ENCODE measurements around the gene ZFYVE9. TPM values are rescaled to one million over a fixed set of nuclear protein-coding genes. Genes with fewer than 3 reads are reported as not detected.

ZFYVE9 gene
- total RNA-seq, 1 experiment from 2014 or later, result 14.2 TPM

GRCh38 chr1:52153010-52153409, 11.1 kb downstream of the ZFYVE9 start:
- DNase-seq (ENCODE audit: low read depth, low spot score) (no peak), ATAC-seq (no peak)
- ChIA-PET CTCF (no interaction called here), RAD21 (ENCODE audit: low non-redundant PET in 1 of 2, low total read pairs in 2 of 2, uncharacterized antibody in 2 of 2, unreplicated experiment in 2 of 2) (no interaction called here), POLR2A (no interaction called here)
- Histone ChIP-seq H4K20me1 (ENCODE audit: insufficient read depth) (peaks cover 10% of the 10 kb centered on the region; the same call in 1 of the 2 replicates), H3K27me3 (ENCODE audit: insufficient read depth, low read length) (no peaks in the 10 kb centered on the region), H3K9me3 (ENCODE audit: control insufficient read depth in 1 of 2, insufficient read depth in 1 of 2, low read depth in 1 of 2, low read length in 2 of 2) (no peaks in the 10 kb centered on the region), H2AFZ (ENCODE audit: low read depth, low read length, poor library complexity, severe bottlenecking) (no peak overlapping the region), H3K36me3 (ENCODE audit: control insufficient read depth in 1 of 2, insufficient read depth in 2 of 2, low read length in 2 of 2) (no peaks in the 10 kb centered on the region), H3K4me1 (ENCODE audit: control insufficient read depth in 1 of 2, insufficient read depth in 2 of 2, low read length in 2 of 2) (peaks cover 11% of the 10 kb centered on the region in 2 experiments), H3K4me2 (ENCODE audit: low read length) (no peak overlapping the region), H3K9me2 (ENCODE audit: insufficient read depth) (no peaks in the 10 kb centered on the region), H3K9ac (ENCODE audit: low read length) (no peak overlapping the region), H3K4me3 (replicated peaks in 1 of 2; ENCODE audit: low read depth in 1 of 2, low read length in 2 of 2) (no peak overlapping the region), H3K27ac (ENCODE audit: low read depth, low read length) (no peak overlapping the region), H3K79me2 (ENCODE audit: insufficient read depth, low read length) (peaks cover 59% of the 10 kb centered on the region)
- BruUV-seq (replicated peaks), result no TSS peak
- intact Hi-C loops (cut with micrococcal nuclease), result no loop called here
- TF ChIP-seq SRF (IDR thresholded peaks at IDR 0.05; ENCODE audit: low read depth) (no peak), YY1 (IDR thresholded peaks at IDR 0.05; ENCODE audit: extremely low read depth, insufficient replicate concordance, low read depth, low read length) (no peak)

DNA sequence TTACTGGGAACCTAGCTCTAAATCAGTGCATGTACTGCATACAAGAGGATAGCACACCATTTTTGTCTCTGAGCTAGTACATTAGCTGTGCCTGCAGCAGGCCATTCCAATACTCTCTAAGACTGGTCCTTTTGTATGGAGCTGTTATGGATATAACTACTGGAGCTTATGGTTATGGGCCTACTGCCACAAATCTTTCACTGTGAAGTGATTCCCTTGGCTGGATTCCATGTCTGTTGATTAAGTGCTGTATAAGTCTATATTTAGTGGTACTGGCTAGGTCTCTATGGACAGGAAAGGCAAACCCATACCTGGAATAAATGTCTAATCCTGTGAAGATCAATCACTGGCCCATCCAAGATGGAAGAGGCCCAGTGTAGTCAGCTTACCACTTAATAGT, 12.0 kb downstream of the ZFYVE9 start:
- Histone ChIP-seq H3K9ac (ENCODE audit: low read length) (no peak overlapping the region), H3K4me3 (replicated peaks in 1 of 2; ENCODE audit: low read depth in 1 of 2, low read length in 2 of 2) (no peak overlapping the region), H3K27ac (ENCODE audit: low read depth, low read length) (no peak overlapping the region), H4K20me1 (ENCODE audit: insufficient read depth) (peaks cover 10% of the 10 kb centered on the region; the same call in 1 of the 2 replicates), H3K4me2 (ENCODE audit: low read length) (no peak overlapping the region), H3K4me1 (ENCODE audit: control insufficient read depth in 1 of 2, insufficient read depth in 2 of 2, low read length in 2 of 2) (peaks cover 18 to 20% of the 10 kb centered on the region in 2 experiments), H2AFZ (ENCODE audit: low read depth, low read length, poor library complexity, severe bottlenecking) (no peak overlapping the region), H3K9me2 (ENCODE audit: insufficient read depth) (no peaks in the 10 kb centered on the region), H3K9me3 (ENCODE audit: control insufficient read depth in 1 of 2, insufficient read depth in 1 of 2, low read depth in 1 of 2, low read length in 2 of 2) (no peaks in the 10 kb centered on the region), H3K36me3 (ENCODE audit: control insufficient read depth in 1 of 2, insufficient read depth in 2 of 2, low read length in 2 of 2) (no peaks in the 10 kb centered on the region), H3K79me2 (ENCODE audit: insufficient read depth, low read length) (peaks cover 50% of the 10 kb centered on the region), H3K27me3 (ENCODE audit: insufficient read depth, low read length) (no peaks in the 10 kb centered on the region)
- TF ChIP-seq EZH2 (IDR thresholded peaks at IDR 0.05) (no peak), POLR2AphosphoS5 (IDR thresholded peaks at IDR 0.05; ENCODE audit: low read depth, low read length) (no peak), TCF7L2 (IDR thresholded peaks at IDR 0.05; ENCODE audit: borderline replicate concordance, extremely low read depth, insufficient read depth, insufficient read length) (no peak), YY1 (IDR thresholded peaks at IDR 0.05; ENCODE audit: extremely low read depth, insufficient replicate concordance, low read depth, low read length) (no peak), ATF3 (IDR thresholded peaks at IDR 0.05) (no peak), CTCF (IDR thresholded peaks at IDR 0.05 in 2 of 3, conservative IDR thresholded peaks at IDR 0.05 in 1 of 3; ENCODE audit: borderline replicate concordance in 1 of 3, insufficient read depth in 1 of 3, low read depth in 2 of 3, low read length in 2 of 3) (no peak), RAD21 (IDR thresholded peaks at IDR 0.05; ENCODE audit: low read depth) (no peak), EGR1 (IDR thresholded peaks at IDR 0.05; ENCODE audit: low read depth) (no peak), FOSL1 (IDR thresholded peaks at IDR 0.05; ENCODE audit: low read depth) (no peak), ZNF274 (IDR thresholded peaks at IDR 0.05; ENCODE audit: low read depth, low read length) (no peak), JUND (IDR thresholded peaks at IDR 0.05) (no peak), CBX3 (IDR thresholded peaks at IDR 0.05; ENCODE audit: low read depth) (no peak), POLR2A (IDR thresholded peaks at IDR 0.05; ENCODE audit: borderline replicate concordance, extremely low read depth, insufficient read depth, insufficient read length) (no peak), ELF1 (IDR thresholded peaks at IDR 0.05; ENCODE audit: borderline replicate concordance, low read depth) (no peak), SIN3A (IDR thresholded peaks at IDR 0.05; ENCODE audit: low read depth) (no peak), EZH2phosphoT487 (IDR thresholded peaks at IDR 0.05; ENCODE audit: borderline replicate concordance) (no peak), SP1 (IDR thresholded peaks at IDR 0.05; ENCODE audit: low read depth) (no peak)
- TF ChIP-seq, protein P1, sequence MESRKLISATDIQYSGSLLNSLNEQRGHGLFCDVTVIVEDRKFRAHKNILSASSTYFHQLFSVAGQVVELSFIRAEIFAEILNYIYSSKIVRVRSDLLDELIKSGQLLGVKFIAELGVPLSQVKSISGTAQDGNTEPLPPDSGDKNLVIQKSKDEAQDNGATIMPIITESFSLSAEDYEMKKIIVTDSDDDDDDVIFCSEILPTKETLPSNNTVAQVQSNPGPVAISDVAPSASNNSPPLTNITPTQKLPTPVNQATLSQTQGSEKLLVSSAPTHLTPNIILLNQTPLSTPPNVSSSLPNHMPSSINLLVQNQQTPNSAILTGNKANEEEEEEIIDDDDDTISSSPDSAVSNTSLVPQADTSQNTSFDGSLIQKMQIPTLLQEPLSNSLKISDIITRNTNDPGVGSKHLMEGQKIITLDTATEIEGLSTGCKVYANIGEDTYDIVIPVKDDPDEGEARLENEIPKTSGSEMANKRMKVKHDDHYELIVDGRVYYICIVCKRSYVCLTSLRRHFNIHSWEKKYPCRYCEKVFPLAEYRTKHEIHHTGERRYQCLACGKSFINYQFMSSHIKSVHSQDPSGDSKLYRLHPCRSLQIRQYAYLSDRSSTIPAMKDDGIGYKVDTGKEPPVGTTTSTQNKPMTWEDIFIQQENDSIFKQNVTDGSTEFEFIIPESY (IDR thresholded peaks at IDR 0.05; ENCODE audit: extremely low read depth, insufficient replicate concordance, low read length), result no peak
- RAD21 ChIA-PET (ENCODE audit: low non-redundant PET in 1 of 2, low total read pairs in 2 of 2, uncharacterized antibody in 2 of 2, unreplicated experiment in 2 of 2), result no interaction called here
- intact Hi-C loops (cut with micrococcal nuclease), result no loop called here
- ATAC-seq, result no peak
- BruUV-seq (replicated peaks), result no TSS peak
- CTCF ChIA-PET, result no interaction called here
- DNase-seq (ENCODE audit: low read depth, low spot score), result no peak
- POLR2A ChIA-PET, result no interaction called here

Data from HCT116 (cell line).